Naive thymus-derived CD4-positive, alpha-beta T cell (primary cell): ENCODE results near the gene EMX1. TPM values are rescaled to one million over a fixed set of nuclear protein-coding genes. Genes with fewer than 3 reads are reported as not detected.

Source experiments
- ATAC-seq: fragments of 150-1000 bp; cut with Tn5 transposase; 2 replicates; pipeline ENCODE4 v1.10.0; 2021; ENCODE audit warnings: mild to moderate bottlenecking, moderate library complexity
- CTCF ChIA-PET: fragments of 350-600 bp; sonication (Branson Sonifier 250); formaldehyde crosslinking; loops from one replicate; lab custom pipeline; 2021; ENCODE audit warnings: antibody characterized with exemption; lab: Charles Lee
- POLR2A ChIA-PET: fragments of 350-600 bp; sonication (Branson Sonifier 250); formaldehyde crosslinking; loops from one replicate; lab custom pipeline; 2021; ENCODE audit warnings: antibody characterized with exemption, inconsistent platforms; lab: Charles Lee
- DNase-seq, 9 donors: peaks; one replicate each; pipeline versions ENCODE4 v3.0.0 to v3.0.0-alpha.2; 2020 to 2022; ENCODE audit warnings: mixed read lengths in 1 of 9
- H3K27ac ChIP-seq: one replicate; pipeline ENCODE4 v1.7.0; 2013; ENCODE audit warnings: mild to moderate bottlenecking, low read depth, low read length, moderate library complexity
- H3K27me3 ChIP-seq, 2 donors: one replicate each; pipeline ENCODE4 v1.7.0; 2013; ENCODE audit warnings: low read length in 2 of 2, mild to moderate bottlenecking in 2 of 2, moderate library complexity in 2 of 2; ENCODE audit not compliant: control insufficient read depth in 2 of 2, insufficient read depth in 2 of 2
- H3K36me3 ChIP-seq, 3 experiments: 1 replicate in 2 of 3; 2 replicates in 1 of 3; pipeline ENCODE4 v1.7.0; 2013; ENCODE audit warnings: low read length in 3 of 3, mild to moderate bottlenecking in 3 of 3, moderate library complexity in 1 of 3; ENCODE audit not compliant: insufficient read depth in 3 of 3, control insufficient read depth in 2 of 3
- H3K4me1 ChIP-seq, 2 donors: one replicate each; pipeline ENCODE4 v1.7.0; 2013; ENCODE audit warnings: low read length in 2 of 2, mild to moderate bottlenecking in 2 of 2, moderate library complexity in 1 of 2; ENCODE audit not compliant: control insufficient read depth in 2 of 2, insufficient read depth in 2 of 2
- H3K4me3 ChIP-seq: 2 replicates; pipeline ENCODE4 v1.7.0; 2013; ENCODE audit warnings: mild to moderate bottlenecking, low read length
- H3K9me3 ChIP-seq, 3 experiments: 1 replicate in 2 of 3; 2 replicates in 1 of 3; pipeline ENCODE4 v1.7.0; 2013; ENCODE audit warnings: low read length in 3 of 3; ENCODE audit not compliant: control insufficient read depth in 2 of 3
- H3K27ac Mint-ChIP-seq, 9 donors: one replicate each; pipeline ENCODE4 v1.8.0; 2020 to 2022; ENCODE audit warnings: mixed read lengths in 9 of 9, mild to moderate bottlenecking in 8 of 9, moderate library complexity in 5 of 9, inconsistent platforms in 2 of 9
- H3K27me3 Mint-ChIP-seq, 5 donors: one replicate each; pipeline ENCODE4 v1.8.0; 2021 to 2022; ENCODE audit warnings: mixed read lengths in 5 of 5, mild to moderate bottlenecking in 1 of 5
- H3K36me3 Mint-ChIP-seq, 5 donors: one replicate each; pipeline ENCODE4 v1.8.0; 2020 to 2022; ENCODE audit warnings: mixed read lengths in 5 of 5, mild to moderate bottlenecking in 3 of 5, inconsistent platforms in 1 of 5
- H3K4me1 Mint-ChIP-seq, 7 donors: one replicate each; pipeline ENCODE4 v1.8.0; 2020 to 2022; ENCODE audit warnings: mixed read lengths in 7 of 7, mild to moderate bottlenecking in 3 of 7, inconsistent platforms in 1 of 7
- H3K4me3 Mint-ChIP-seq, 10 donors: one replicate each; pipeline ENCODE4 v1.8.0; 2020 to 2022; ENCODE audit warnings: mild to moderate bottlenecking in 10 of 10, mixed read lengths in 10 of 10, moderate library complexity in 6 of 10, inconsistent platforms in 2 of 10
- H3K9me3 Mint-ChIP-seq, 11 donors: one replicate each; pipeline ENCODE4 v1.8.0; 2020 to 2022; ENCODE audit warnings: mixed read lengths in 11 of 11, mild to moderate bottlenecking in 4 of 11, inconsistent platforms in 1 of 11, moderate library complexity in 1 of 11
- intact Hi-C, 2 donors: fragments of 100-400 bp; cut with micrococcal nuclease; formaldehyde crosslinking; loops; one replicate each; pipeline ENCODE4 v1.15.1; 2023
- polyA plus RNA-seq, 2 donors: library from polyadenylated mRNA; unstranded; fragments of 300-500 nt; fragmentation: Illumina TruSeq; gene quantifications; one replicate each; pipeline ENCODE4 v1.2.3, GENCODE V29; 2021
- total RNA-seq, 6 experiments: library from RNA in 5 of 6; stranded (reverse) in 5 of 6; gene quantifications; 1 replicate in 5 of 6; 2 replicates in 1 of 6; pipeline ENCODE4 v1.2.3 and lab custom pipeline; 2021 to 2026

The EMX1 gene
- total and polyA plus RNA-seq, 7 experiments from 2014 or later = not detected

DNA sequence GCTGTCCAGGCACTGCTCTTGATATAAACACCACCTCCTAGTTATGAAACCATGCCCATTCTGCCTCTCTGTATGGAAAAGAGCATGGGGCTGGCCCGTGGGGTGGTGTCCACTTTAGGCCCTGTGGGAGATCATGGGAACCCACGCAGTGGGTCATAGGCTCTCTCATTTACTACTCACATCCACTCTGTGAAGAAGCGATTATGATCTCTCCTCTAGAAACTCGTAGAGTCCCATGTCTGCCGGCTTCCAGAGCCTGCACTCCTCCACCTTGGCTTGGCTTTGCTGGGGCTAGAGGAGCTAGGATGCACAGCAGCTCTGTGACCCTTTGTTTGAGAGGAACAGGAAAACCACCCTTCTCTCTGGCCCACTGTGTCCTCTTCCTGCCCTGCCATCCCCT lies 15.9 kb downstream of the EMX1 start:
- POLR2A ChIA-PET = no interaction called here
- CTCF ChIA-PET = no interaction called here
- no peak for DNase-seq
- Mint-ChIP-seq H3K27me3 (peaks cover 6 to 30% (median 15%) of the 10 kb centered on the region in 5 donors), H3K27ac (no peak overlapping the region), H3K9me3 (no peaks in the 10 kb centered on the region), H3K36me3 (peaks cover 0 to 4% (median 0%) of the 10 kb centered on the region in 5 donors), H3K4me3 (no peak overlapping the region), H3K4me1 (peaks cover 0 to 15% (median 0%) of the 10 kb centered on the region in 7 donors)
- ATAC-seq = no peak
- Histone ChIP-seq H3K27ac (no peak overlapping the region), H3K9me3 (no peaks in the 10 kb centered on the region), H3K4me3 (no peak overlapping the region), H3K4me1 (no peaks in the 10 kb centered on the region), H3K36me3 (no peaks in the 10 kb centered on the region), H3K27me3 (no peaks in the 10 kb centered on the region)
- intact Hi-C loops = no loop called here

DNA sequence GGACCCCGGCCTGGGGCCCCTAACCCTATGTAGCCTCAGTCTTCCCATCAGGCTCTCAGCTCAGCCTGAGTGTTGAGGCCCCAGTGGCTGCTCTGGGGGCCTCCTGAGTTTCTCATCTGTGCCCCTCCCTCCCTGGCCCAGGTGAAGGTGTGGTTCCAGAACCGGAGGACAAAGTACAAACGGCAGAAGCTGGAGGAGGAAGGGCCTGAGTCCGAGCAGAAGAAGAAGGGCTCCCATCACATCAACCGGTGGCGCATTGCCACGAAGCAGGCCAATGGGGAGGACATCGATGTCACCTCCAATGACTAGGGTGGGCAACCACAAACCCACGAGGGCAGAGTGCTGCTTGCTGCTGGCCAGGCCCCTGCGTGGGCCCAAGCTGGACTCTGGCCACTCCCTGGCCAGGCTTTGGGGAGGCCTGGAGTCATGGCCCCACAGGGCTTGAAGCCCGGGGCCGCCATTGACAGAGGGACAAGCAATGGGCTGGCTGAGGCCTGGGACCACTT lies 16.4 kb downstream of the EMX1 start:
- Histone ChIP-seq H3K9me3 (no peaks in the 10 kb centered on the region), H3K4me3 (no peak overlapping the region), H3K36me3 (no peaks in the 10 kb centered on the region), H3K27me3 (no peaks in the 10 kb centered on the region), H3K27ac (no peak overlapping the region), H3K4me1 (no peaks in the 10 kb centered on the region)
- H3K27me3 Mint-ChIP-seq = peaks cover 6 to 30% (median 15%) of the 10 kb centered on the region in 5 donors
- DNase-seq (no peak), ATAC-seq (no peak)
- intact Hi-C loops = no loop called here
- peaks cover 0 to 15% (median 0%) of the 10 kb centered on the region in 7 donors for H3K4me1 Mint-ChIP-seq
- ChIA-PET CTCF (no interaction called here), POLR2A (no interaction called here)
- H3K4me3 Mint-ChIP-seq = no peak overlapping the region
- peaks cover 0 to 4% (median 0%) of the 10 kb centered on the region in 5 donors for H3K36me3 Mint-ChIP-seq
- H3K27ac Mint-ChIP-seq = no peak overlapping the region
- no peaks in the 10 kb centered on the region for H3K9me3 Mint-ChIP-seq

DNA sequence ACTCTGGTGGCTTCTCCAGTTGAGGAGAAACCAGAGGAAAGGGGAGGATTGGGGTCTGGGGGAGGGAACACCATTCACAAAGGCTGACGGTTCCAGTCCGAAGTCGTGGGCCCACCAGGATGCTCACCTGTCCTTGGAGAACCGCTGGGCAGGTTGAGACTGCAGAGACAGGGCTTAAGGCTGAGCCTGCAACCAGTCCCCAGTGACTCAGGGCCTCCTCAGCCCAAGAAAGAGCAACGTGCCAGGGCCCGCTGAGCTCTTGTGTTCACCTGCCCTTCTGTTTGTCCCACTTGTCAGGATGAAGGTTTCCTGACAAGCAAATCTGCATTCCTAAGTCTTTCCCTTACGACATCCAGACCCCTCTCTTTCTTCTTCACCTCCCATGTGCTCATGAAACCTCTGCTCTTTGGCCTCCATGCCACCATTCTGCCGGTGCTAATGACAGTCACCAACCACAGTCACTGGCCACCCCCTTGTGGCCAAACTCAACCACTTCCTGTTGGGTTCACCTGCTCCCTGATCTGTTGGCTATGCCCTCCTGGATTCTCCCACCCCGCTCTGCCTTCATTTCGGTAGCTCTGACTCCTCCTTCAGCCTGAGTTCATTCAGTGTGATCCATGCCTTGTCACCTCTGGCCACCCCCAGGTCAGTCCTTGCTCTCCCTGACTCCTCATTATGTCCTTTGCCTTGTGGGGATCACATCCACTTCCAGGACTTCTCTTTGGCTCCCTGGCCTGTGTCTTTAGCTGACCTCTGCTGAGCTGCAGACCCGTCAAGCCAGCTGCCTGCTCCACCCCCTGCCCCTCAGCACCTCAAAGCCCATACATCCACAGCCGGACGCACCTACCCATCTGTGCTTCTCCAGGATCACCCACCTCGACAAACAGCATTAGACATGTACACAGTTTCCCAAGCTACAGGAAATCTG lies 17.6 kb downstream of the EMX1 start:
- H3K9me3 ChIP-seq = no peaks in the 10 kb centered on the region
- DNase-seq (no peak), ATAC-seq (no peak)
- Mint-ChIP-seq H3K9me3 (no peaks in the 10 kb centered on the region), H3K36me3 (peaks cover 0 to 4% (median 0%) of the 10 kb centered on the region in 5 donors), H3K27me3 (peaks cover 6 to 30% (median 15%) of the 10 kb centered on the region in 5 donors), H3K4me3 (no peak overlapping the region), H3K27ac (no peak overlapping the region), H3K4me1 (peaks cover 0 to 15% (median 0%) of the 10 kb centered on the region in 7 donors)
- intact Hi-C loops = no loop called here
- no peak overlapping the region for H3K27ac ChIP-seq
- no peak overlapping the region for H3K4me3 ChIP-seq
- H3K4me1 ChIP-seq = no peaks in the 10 kb centered on the region
- H3K27me3 ChIP-seq = no peaks in the 10 kb centered on the region
- ChIA-PET POLR2A (no interaction called here), CTCF (interaction anchor here (0.6 kb wide), 1 partner anchor 19 kb away, joined by 3 read pairs; no protein-coding TSS in a partner anchor)
- no peaks in the 10 kb centered on the region for H3K36me3 ChIP-seq

DNA sequence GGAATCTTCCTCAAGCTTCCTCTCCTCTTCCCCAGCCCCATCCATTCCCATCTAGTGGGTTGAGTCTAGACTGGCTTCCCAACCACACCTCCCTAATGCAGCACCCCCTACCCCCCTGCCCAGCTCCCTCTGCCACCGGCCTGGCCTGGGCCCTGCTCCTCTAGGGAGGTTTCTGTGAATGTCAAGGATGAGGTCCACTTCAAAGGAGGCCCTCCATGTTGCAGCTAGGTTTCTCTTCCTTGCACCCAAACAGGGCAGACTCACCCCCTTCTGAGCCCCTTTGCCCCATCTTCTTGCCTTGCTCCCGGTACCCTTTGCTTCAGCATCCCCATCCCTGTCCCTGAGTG lies 18.3 kb downstream of the EMX1 start:
- Mint-ChIP-seq H3K36me3 (peaks cover 0 to 4% (median 0%) of the 10 kb centered on the region in 5 donors), H3K27ac (no peak overlapping the region), H3K27me3 (peaks cover 6 to 30% (median 15%) of the 10 kb centered on the region in 5 donors), H3K4me1 (peaks cover 0 to 15% (median 0%) of the 10 kb centered on the region in 7 donors), H3K9me3 (no peaks in the 10 kb centered on the region), H3K4me3 (no peak overlapping the region)
- H3K27ac ChIP-seq = no peak overlapping the region
- H3K27me3 ChIP-seq = no peaks in the 10 kb centered on the region
- no peak overlapping the region for H3K4me3 ChIP-seq
- no peaks in the 10 kb centered on the region for H3K36me3 ChIP-seq
- CTCF ChIA-PET = interaction anchor here (0.6 kb wide), 1 partner anchor 18 kb away, joined by 3 read pairs; no protein-coding TSS in a partner anchor
- intact Hi-C loops = no loop called here
- no peaks in the 10 kb centered on the region for H3K9me3 ChIP-seq
- H3K4me1 ChIP-seq = no peaks in the 10 kb centered on the region
- DNase-seq = no peak
- ATAC-seq = no peak
- POLR2A ChIA-PET = no interaction called here

DNA sequence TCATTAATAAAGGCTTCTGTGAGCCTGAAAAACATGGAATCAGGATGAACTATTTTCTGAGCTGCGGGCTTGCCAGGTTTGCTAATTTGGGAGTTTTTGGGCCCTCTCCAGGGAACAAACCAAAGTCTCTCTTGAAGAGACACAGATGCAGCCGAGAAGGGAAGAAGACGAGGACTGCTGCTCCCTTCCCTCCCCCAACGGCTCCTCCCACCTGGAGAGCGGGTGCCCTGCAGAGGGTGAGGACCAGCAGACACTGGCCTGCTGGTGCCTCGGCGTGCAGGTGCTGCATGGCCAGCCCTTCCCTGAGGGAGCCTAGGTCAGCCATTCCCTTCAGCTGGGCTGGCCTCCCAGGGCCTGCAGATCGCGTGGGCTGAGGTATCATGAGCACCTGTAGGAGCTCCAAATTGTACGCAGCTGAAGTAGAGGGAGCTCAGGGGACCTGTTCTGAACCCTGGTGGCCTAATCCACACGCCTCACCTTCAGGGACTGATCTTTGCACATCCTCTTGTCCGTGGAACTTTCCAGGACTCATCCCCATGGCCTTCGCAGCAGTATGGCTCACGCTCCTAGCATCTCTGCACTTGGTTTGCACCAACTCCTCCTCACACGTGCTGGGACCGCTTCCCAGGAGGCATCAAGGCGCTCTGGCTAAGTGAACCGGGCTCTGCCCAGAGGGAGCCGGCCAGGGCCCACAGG lies 19.5 kb downstream of the EMX1 start:
- H3K4me1 Mint-ChIP-seq = peaks cover 0 to 14% (median 0%) of the 10 kb centered on the region in 7 donors
- no peak overlapping the region for H3K4me3 Mint-ChIP-seq
- ATAC-seq = no peak
- Histone ChIP-seq H3K4me3 (no peak overlapping the region), H3K27me3 (no peaks in the 10 kb centered on the region), H3K36me3 (no peaks in the 10 kb centered on the region), H3K9me3 (no peaks in the 10 kb centered on the region), H3K27ac (no peak overlapping the region), H3K4me1 (no peaks in the 10 kb centered on the region)
- DNase-seq = no peak
- no peaks in the 10 kb centered on the region for H3K9me3 Mint-ChIP-seq
- ChIA-PET CTCF (no interaction called here), POLR2A (no interaction called here)
- peaks cover 6 to 25% (median 15%) of the 10 kb centered on the region in 5 donors for H3K27me3 Mint-ChIP-seq
- H3K36me3 Mint-ChIP-seq = peaks cover 0 to 4% (median 0%) of the 10 kb centered on the region in 5 donors
- intact Hi-C loops = no loop called here
- H3K27ac Mint-ChIP-seq = no peak overlapping the region

DNA sequence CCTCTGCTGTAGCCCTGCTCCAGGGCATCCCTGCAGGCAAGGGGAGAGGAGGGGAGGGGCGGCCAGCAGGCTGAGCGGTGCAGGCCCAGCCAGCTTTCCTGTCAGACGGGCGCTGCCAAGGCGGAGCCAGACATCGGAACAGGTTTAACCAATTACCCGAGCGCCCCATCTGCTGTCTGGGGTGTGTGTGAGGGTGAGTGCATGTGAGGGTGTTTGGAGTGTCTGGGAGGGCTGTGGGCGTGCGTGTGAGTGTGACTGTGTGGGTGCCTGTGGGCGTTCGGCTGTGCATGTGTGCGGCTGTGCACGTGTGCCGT lies 20.0 kb downstream of the EMX1 start:
- Histone ChIP-seq H3K4me3 (no peak overlapping the region), H3K27ac (no peak overlapping the region), H3K4me1 (no peaks in the 10 kb centered on the region), H3K36me3 (no peaks in the 10 kb centered on the region), H3K9me3 (no peaks in the 10 kb centered on the region), H3K27me3 (no peaks in the 10 kb centered on the region)
- ChIA-PET CTCF (no interaction called here), POLR2A (no interaction called here)
- H3K27me3 Mint-ChIP-seq = peaks cover 6 to 25% (median 15%) of the 10 kb centered on the region in 5 donors
- H3K27ac Mint-ChIP-seq = no peak overlapping the region
- H3K36me3 Mint-ChIP-seq = peaks cover 0 to 4% (median 0%) of the 10 kb centered on the region in 5 donors
- no peak for DNase-seq
- intact Hi-C loops = no loop called here
- H3K4me3 Mint-ChIP-seq = no peak overlapping the region
- H3K9me3 Mint-ChIP-seq = no peaks in the 10 kb centered on the region
- H3K4me1 Mint-ChIP-seq = peaks cover 0 to 9% (median 0%) of the 10 kb centered on the region in 7 donors
- peak; percentile 15 for ATAC-seq
